H1 (cell line): Measurements from ENCODE around the gene ZMYM4. TPM values are rescaled to one million over a fixed set of nuclear protein-coding genes. Genes with fewer than 3 reads are reported as not detected.

Source experiments
- CTCF ChIA-PET: fragments of 300-600 bp; sonication (Branson Sonifier 250); formaldehyde crosslinking; loops from one replicate; lab custom pipeline; 2021; ENCODE audit not compliant: partially characterized antibody; lab: Charles Lee
- POLR2A ChIA-PET: fragments of 300-600 bp; sonication (Branson Sonifier 250); formaldehyde crosslinking; loops from one replicate; lab custom pipeline; 2021; ENCODE audit warnings: inconsistent platforms; ENCODE audit not compliant: partially characterized antibody; lab: Charles Lee
- DNase-seq, 2 experiments: peaks; one replicate each; pipeline versions ENCODE4 v3.0.0 to v3.0.0-alpha.2; 2010 to 2022; ENCODE audit warnings: low spot score in 2 of 2, low read depth in 1 of 2, mixed read lengths in 1 of 2
- FAIRE-seq: peaks from 2 replicates; lab custom pipeline; 2011; peaks lifted over from hg19 to GRCh38; lab: Jason Lieb, UNC
- H2AFZ ChIP-seq: 2 replicates; pipeline ENCODE4 v1.8.1; 2012; ENCODE audit warnings: low read length, inconsistent platforms
- H2AK5ac ChIP-seq: 2 replicates; pipeline ENCODE4 v1.6.1; 2013; ENCODE audit warnings: low read depth, low read length
- H2BK120ac ChIP-seq: replicated peaks from 2 replicates; pipeline ENCODE3; 2013; ENCODE audit warnings: low read depth, low read length, inconsistent platforms
- H2BK12ac ChIP-seq: 2 replicates; pipeline ENCODE4 v1.6.1; 2013; ENCODE audit warnings: low read depth, low read length
- H2BK15ac ChIP-seq: 2 replicates; pipeline ENCODE4 v1.6.1; 2013; ENCODE audit warnings: low read length
- H2BK20ac ChIP-seq: 2 replicates; pipeline ENCODE4 v1.6.1; 2013; ENCODE audit warnings: low read length
- H2BK5ac ChIP-seq: 2 replicates; pipeline ENCODE4 v1.6.1; 2013; ENCODE audit warnings: low read depth, low read length
- H3K14ac ChIP-seq: 2 replicates; pipeline ENCODE4 v1.6.1; 2013; ENCODE audit warnings: inconsistent platforms; ENCODE audit not compliant: insufficient read length
- H3K18ac ChIP-seq: 2 replicates; pipeline ENCODE4 v1.6.1; 2013; ENCODE audit warnings: low read length; ENCODE audit errors: extremely low read depth
- H3K23ac ChIP-seq: 2 replicates; pipeline ENCODE4 v1.6.1; 2013; ENCODE audit warnings: inconsistent platforms; ENCODE audit not compliant: insufficient read length
- H3K23me2 ChIP-seq: 2 replicates; pipeline ENCODE4 v1.6.1; 2013; ENCODE audit warnings: low read depth, low read length
- H3K27ac ChIP-seq: 2 replicates; pipeline ENCODE4 v1.6.1; 2011; ENCODE audit warnings: low read depth, low read length, inconsistent platforms
- H3K27me3 ChIP-seq, 4 experiments: replicated peaks in 1 of 4; 1 replicate in 1 of 4; 2 replicates in 3 of 4; pipeline versions ENCODE4 v1.6.1 to v1.8.1; 2011 to 2013; ENCODE audit warnings: low read length in 3 of 4, mild to moderate bottlenecking in 3 of 4, inconsistent platforms in 2 of 4, mixed read lengths in 2 of 4, moderate library complexity in 1 of 4; ENCODE audit not compliant: control insufficient read depth in 3 of 4, insufficient read depth in 3 of 4; ENCODE audit errors: extremely low read depth in 1 of 4
- H3K36me3 ChIP-seq, 4 experiments: 2 replicates each; pipeline versions ENCODE4 v1.6.1 to v1.8.1; 2011 to 2013; ENCODE audit warnings: mild to moderate bottlenecking in 4 of 4, low read length in 3 of 4, moderate library complexity in 2 of 4, control low read depth in 1 of 4, inconsistent platforms in 1 of 4; ENCODE audit not compliant: insufficient read depth in 4 of 4, control insufficient read depth in 2 of 4
- H3K4ac ChIP-seq: replicated peaks from 2 replicates; pipeline ENCODE3; 2013; ENCODE audit warnings: low read length, low read depth, mixed read lengths, inconsistent platforms; ENCODE audit not compliant: insufficient read length
- H3K4me1 ChIP-seq, 4 experiments: replicated peaks in 1 of 4; 1 replicate in 1 of 4; 2 replicates in 3 of 4; pipeline versions ENCODE4 v1.6.1 to v1.8.1; 2011 to 2013; ENCODE audit warnings: low read length in 3 of 4, inconsistent platforms in 2 of 4, mixed read lengths in 1 of 4; ENCODE audit not compliant: insufficient read depth in 4 of 4, control insufficient read depth in 3 of 4
- H3K4me2 ChIP-seq, 2 experiments: 2 replicates each; pipeline versions ENCODE4 v1.6.1 to v1.8.1; 2011 to 2013; ENCODE audit warnings: low read depth in 2 of 2, low read length in 2 of 2, control low read depth in 1 of 2, inconsistent platforms in 1 of 2, mild to moderate bottlenecking in 1 of 2; ENCODE audit not compliant: insufficient read depth in 1 of 2
- H3K4me3 ChIP-seq, 4 experiments: fragments of 200-600, 300-600 bp in 1 of 4; sonication (generic), shearing (Covaris generic), sonication (Bioruptor Twin) in 1 of 4; 2 replicates each; pipeline versions ENCODE4 v1.5.1 to v1.8.1; 2011 to 2016; ENCODE audit warnings: low read length in 4 of 4, low read depth in 3 of 4, control low read depth in 2 of 4, inconsistent platforms in 2 of 4, mild to moderate bottlenecking in 2 of 4, mixed read lengths in 1 of 4, moderate library complexity in 1 of 4; ENCODE audit not compliant: insufficient read depth in 2 of 4; ENCODE audit errors: extremely low read depth in 1 of 4
- H3K56ac ChIP-seq: replicated peaks from 2 replicates; pipeline ENCODE3; 2013; ENCODE audit warnings: low read depth, mild to moderate bottlenecking, mixed read lengths, low read length, inconsistent platforms; ENCODE audit not compliant: insufficient read length
- H3K79me1 ChIP-seq: 2 replicates; pipeline ENCODE4 v1.6.1; 2013; ENCODE audit warnings: low read depth, low read length, control low read depth
- H3K79me2 ChIP-seq, 2 experiments: 2 replicates each; pipeline versions ENCODE4 v1.6.1 to v1.8.1; 2012 to 2013; ENCODE audit warnings: low read length in 2 of 2, mild to moderate bottlenecking in 2 of 2, inconsistent platforms in 1 of 2; ENCODE audit not compliant: insufficient read depth in 2 of 2, control insufficient read depth in 1 of 2
- H3K9ac ChIP-seq, 4 experiments: replicated peaks in 1 of 4; 1 replicate in 1 of 4; 2 replicates in 3 of 4; pipeline versions ENCODE4 v1.6.1 to v1.8.1; 2011 to 2013; ENCODE audit warnings: low read depth in 3 of 4, low read length in 3 of 4, control low read depth in 2 of 4, mild to moderate bottlenecking in 2 of 4, moderate library complexity in 2 of 4, inconsistent platforms in 1 of 4; ENCODE audit errors: extremely low read depth in 1 of 4
- H3K9me3 ChIP-seq, 2 experiments: 2 replicates each; pipeline versions ENCODE4 v1.6.1 to v1.8.1; 2012 to 2013; ENCODE audit warnings: mild to moderate bottlenecking in 2 of 2, moderate library complexity in 2 of 2, control low read depth in 1 of 2, inconsistent platforms in 1 of 2, low read depth in 1 of 2, low read length in 1 of 2, mixed read lengths in 1 of 2; ENCODE audit not compliant: insufficient read depth in 2 of 2
- H4K20me1 ChIP-seq, 2 experiments: replicated peaks in 1 of 2; 2 replicates each; pipeline versions ENCODE3 to v1.8.1; 2011 to 2013; ENCODE audit warnings: inconsistent platforms in 2 of 2, low read length in 2 of 2, mild to moderate bottlenecking in 1 of 2; ENCODE audit not compliant: insufficient read depth in 2 of 2, control insufficient read depth in 1 of 2
- H4K5ac ChIP-seq: 2 replicates; pipeline ENCODE4 v1.6.1; 2013; ENCODE audit warnings: low read length, low read depth, mixed read lengths, inconsistent platforms; ENCODE audit not compliant: insufficient read length
- H4K8ac ChIP-seq: 2 replicates; pipeline ENCODE4 v1.8.0; 2013; ENCODE audit warnings: mild to moderate bottlenecking, moderate library complexity, low read length, inconsistent platforms; ENCODE audit not compliant: insufficient read depth; ENCODE audit errors: extremely low read depth
- H4K91ac ChIP-seq: replicated peaks from 2 replicates; pipeline ENCODE3; 2013; ENCODE audit warnings: low read length, mixed read lengths, inconsistent platforms; ENCODE audit not compliant: insufficient read length
- BACH1 ChIP-seq: IDR thresholded peaks from 2 replicates; pipeline ENCODE4 v1.6.1; 2012; ENCODE audit warnings: low read length, improper control_type of control experiment
- CBX5 ChIP-seq: fragments of 300-800, 300-1000 bp; sonication (generic); IDR thresholded peaks from 2 replicates; pipeline ENCODE4 v1.7.1; 2016; ENCODE audit warnings: antibody characterized with exemption, low read length, low read depth
- CBX8 ChIP-seq: fragments of 300-800, 300-1000 bp; sonication (generic); IDR thresholded peaks from 2 replicates; pipeline ENCODE4 v1.7.1; 2016; ENCODE audit warnings: low read depth, low read length, borderline replicate concordance
- CHD2 ChIP-seq: IDR thresholded peaks from 2 replicates; pipeline ENCODE4 v1.6.1; 2012; ENCODE audit warnings: low read length, improper control_type of control experiment
- HDAC2 ChIP-seq, 2 experiments: fragments of 300-600 bp in 1 of 2; sonication (generic) in 1 of 2; IDR thresholded peaks; 2 replicates each; pipeline ENCODE4 v1.6.1; 2011 to 2012; ENCODE audit warnings: low read depth in 2 of 2, low read length in 2 of 2, mild to moderate bottlenecking in 2 of 2, moderate library complexity in 2 of 2, borderline replicate concordance in 1 of 2, inconsistent platforms in 1 of 2
- NANOG ChIP-seq: IDR thresholded peaks from 2 replicates; pipeline ENCODE4 v1.6.1; 2011; ENCODE audit warnings: low read length, low read depth, mild to moderate bottlenecking, inconsistent platforms; ENCODE audit not compliant: insufficient read depth, poor library complexity, severe bottlenecking
- NRF1 ChIP-seq: IDR thresholded peaks from 2 replicates; pipeline ENCODE4 v1.6.1; 2011; ENCODE audit warnings: mild to moderate bottlenecking, low read depth, low read length, improper control_type of control experiment
- POU5F1 ChIP-seq: IDR thresholded peaks from 2 replicates; pipeline ENCODE4 v1.6.1; 2011; ENCODE audit warnings: low read depth, mild to moderate bottlenecking, low read length, moderate library complexity
- RNF2 ChIP-seq: fragments of 200-900, 300-1000 bp; sonication (generic); IDR thresholded peaks from 2 replicates; pipeline ENCODE4 v1.7.1; 2016; ENCODE audit warnings: borderline replicate concordance, low read depth, mild to moderate bottlenecking, antibody characterized with exemption, low read length; ENCODE audit not compliant: poor library complexity, severe bottlenecking; ENCODE audit errors: missing control alignments
- SP2 ChIP-seq: IDR thresholded peaks from 2 replicates; pipeline ENCODE4 v1.6.1; 2012; ENCODE audit warnings: mild to moderate bottlenecking, low read length, inconsistent platforms
- TAF1 ChIP-seq: IDR thresholded peaks from 2 replicates; pipeline ENCODE4 v1.6.1; 2011; ENCODE audit warnings: mild to moderate bottlenecking, low read depth, low read length
- TAF7 ChIP-seq: optimal IDR thresholded peaks from 2 replicates; pipeline ENCODE3; 2011; ENCODE audit warnings: low read depth, mild to moderate bottlenecking, inconsistent platforms, low read length, moderate library complexity, borderline replicate concordance
- polyA plus RNA-seq, 7 experiments: library from polyadenylated mRNA; depleted of rRNA in 3 of 7; stranded (reverse) in 5 of 7; unstranded in 2 of 7; fragments of >200 nt in 5 of 7; fragments of 200-250 nt in 2 of 7; gene quantifications; 1 replicate in 5 of 7; 2 replicates in 1 of 7; 4 replicates in 1 of 7; pipeline versions ENCODE4 v1.2.1 to v1.2.3, GENCODE V29; 2011 to 2013; ENCODE audit warnings: missing spikeins in 2 of 7, mixed read lengths in 2 of 7
- total RNA-seq: library from RNA; stranded (reverse); fragmentation: NEBNext Ultra II Directional; extraction: Animal tissue kit (Norgen Biotek cat#: 25700); gene quantifications from 2 replicates; pipeline ENCODE4 v1.2.1, GENCODE V29; 2021
- TF ChIP-seq, protein P1 (sequence below): IDR thresholded peaks from 2 replicates; pipeline ENCODE4 v1.6.1; 2011; ENCODE audit warnings: low read depth, mild to moderate bottlenecking, low read length; ENCODE audit not compliant: insufficient read depth
- TF ChIP-seq, protein P2 (sequence below): IDR thresholded peaks from 2 replicates; pipeline ENCODE4 v1.6.1; 2012; ENCODE audit warnings: inconsistent platforms

ZMYM4 gene
- total and polyA plus RNA-seq, 2 of the 8 experiments (the other 6 are each of a cell fraction or from before 2014, with no cell fraction given) = 16.7 to 81.3 TPM

DNA sequence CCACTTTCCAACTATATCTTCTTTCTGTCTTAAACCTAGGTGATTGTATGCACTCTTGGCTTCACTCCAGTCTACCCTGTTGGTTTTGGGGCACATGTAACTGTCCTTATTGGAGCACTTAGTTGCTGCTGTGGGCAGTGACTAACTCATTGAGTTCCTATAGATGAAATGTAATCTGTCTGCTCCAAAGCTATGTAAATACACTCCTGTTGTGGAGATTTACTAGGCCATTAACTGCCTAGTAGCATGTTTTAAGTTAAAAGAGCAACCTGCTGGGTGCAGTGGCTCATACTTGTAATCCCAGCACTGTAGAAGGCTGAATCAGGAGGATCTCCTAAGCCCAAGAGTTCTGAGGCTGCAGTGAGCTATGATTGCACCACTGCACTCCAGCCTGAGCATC is 137.6 kb downstream of the ZMYM4 start:
- Histone ChIP-seq H3K4me2 (no peak overlapping the region), H2BK12ac (no peak overlapping the region), H3K27me3 (no peaks in the 10 kb centered on the region), H3K27ac (no peak overlapping the region), H3K4ac (no peak overlapping the region), H2AK5ac (no peak overlapping the region), H3K36me3 (peaks cover 5 to 66% (median 28%) of the 10 kb centered on the region in 4 experiments), H4K5ac (no peak overlapping the region), H3K18ac (no peak overlapping the region), H3K4me1 (peaks cover 0 to 3% (median 0%) of the 10 kb centered on the region in 4 experiments; a peak in 1 of 7 replicates), H3K23me2 (no peaks in the 10 kb centered on the region), H4K91ac (no peak overlapping the region), H3K79me2 (no peaks in the 10 kb centered on the region), H3K9ac (no peak overlapping the region), H3K23ac (no peak overlapping the region), H3K79me1 (no peaks in the 10 kb centered on the region), H3K9me3 (no peaks in the 10 kb centered on the region; a peak in 1 of 4 replicates), H2BK120ac (no peak overlapping the region), H4K20me1 (no peaks in the 10 kb centered on the region), H3K14ac (no peak overlapping the region), H2AFZ (no peak overlapping the region), H3K56ac (no peak overlapping the region), H2BK20ac (no peak overlapping the region), H3K4me3 (no peak overlapping the region), H2BK5ac (no peak overlapping the region), H4K8ac (no peak overlapping the region), H2BK15ac (no peak overlapping the region)
- ChIA-PET CTCF (interaction anchor here (1.0 to 1.1 kb wide), 2 partner anchors 14 to 204 kb away, joined by 3 to 4 read pairs; no protein-coding TSS in a partner anchor), POLR2A (interaction anchor here (0.6 kb wide), 1 partner anchor 196 kb away, joined by 3 read pairs; no protein-coding TSS in a partner anchor)
- DNase-seq (no peak), FAIRE-seq (no peak)
- TF ChIP-seq SP2 (no peak), TAF7 (no peak), CBX8 (no peak), HDAC2 (IDR thresholded peaks at IDR 0.05; ENCODE audit: borderline replicate concordance in 1 of 2, low read depth in 2 of 2, low read length in 2 of 2) (no peak), CBX5 (no peak), NANOG (no peak), TAF1 (no peak), NRF1 (no peak), RNF2 (no peak), BACH1 (no peak), POU5F1 (no peak), CHD2 (no peak)
- TF ChIP-seq, protein P1, sequence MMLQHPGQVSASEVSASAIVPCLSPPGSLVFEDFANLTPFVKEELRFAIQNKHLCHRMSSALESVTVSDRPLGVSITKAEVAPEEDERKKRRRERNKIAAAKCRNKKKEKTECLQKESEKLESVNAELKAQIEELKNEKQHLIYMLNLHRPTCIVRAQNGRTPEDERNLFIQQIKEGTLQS = no peak
- TF ChIP-seq, protein P2, sequence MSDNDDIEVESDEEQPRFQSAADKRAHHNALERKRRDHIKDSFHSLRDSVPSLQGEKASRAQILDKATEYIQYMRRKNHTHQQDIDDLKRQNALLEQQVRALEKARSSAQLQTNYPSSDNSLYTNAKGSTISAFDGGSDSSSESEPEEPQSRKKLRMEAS = no peak
